H1 (cell line): ENCODE data around the gene ARHGEF7. TPM values are rescaled to one million over a fixed set of nuclear protein-coding genes. Genes with fewer than 3 reads are reported as not detected.

Experiments used
- CTCF ChIA-PET: fragments of 300-600 bp; sonication (Branson Sonifier 250); formaldehyde crosslinking; loops from one replicate; lab custom pipeline; 2021; ENCODE audit not compliant: partially characterized antibody; lab: Charles Lee
- POLR2A ChIA-PET: fragments of 300-600 bp; sonication (Branson Sonifier 250); formaldehyde crosslinking; loops from one replicate; lab custom pipeline; 2021; ENCODE audit warnings: inconsistent platforms; ENCODE audit not compliant: partially characterized antibody; lab: Charles Lee
- DNase-seq, 2 experiments: peaks; one replicate each; pipeline versions ENCODE4 v3.0.0 to v3.0.0-alpha.2; 2010 to 2022; ENCODE audit warnings: low spot score in 2 of 2, low read depth in 1 of 2, mixed read lengths in 1 of 2
- FAIRE-seq: peaks from 2 replicates; lab custom pipeline; 2011; peaks lifted over from hg19 to GRCh38; lab: Jason Lieb, UNC
- H2AFZ ChIP-seq: 2 replicates; pipeline ENCODE4 v1.8.1; 2012; ENCODE audit warnings: low read length, inconsistent platforms
- H2AK5ac ChIP-seq: 2 replicates; pipeline ENCODE4 v1.6.1; 2013; ENCODE audit warnings: low read depth, low read length
- H2BK120ac ChIP-seq: replicated peaks from 2 replicates; pipeline ENCODE3; 2013; ENCODE audit warnings: low read depth, low read length, inconsistent platforms
- H2BK12ac ChIP-seq: 2 replicates; pipeline ENCODE4 v1.6.1; 2013; ENCODE audit warnings: low read depth, low read length
- H2BK15ac ChIP-seq: 2 replicates; pipeline ENCODE4 v1.6.1; 2013; ENCODE audit warnings: low read length
- H2BK20ac ChIP-seq: 2 replicates; pipeline ENCODE4 v1.6.1; 2013; ENCODE audit warnings: low read length
- H2BK5ac ChIP-seq: 2 replicates; pipeline ENCODE4 v1.6.1; 2013; ENCODE audit warnings: low read depth, low read length
- H3K14ac ChIP-seq: 2 replicates; pipeline ENCODE4 v1.6.1; 2013; ENCODE audit warnings: inconsistent platforms; ENCODE audit not compliant: insufficient read length
- H3K18ac ChIP-seq: 2 replicates; pipeline ENCODE4 v1.6.1; 2013; ENCODE audit warnings: low read length; ENCODE audit errors: extremely low read depth
- H3K23ac ChIP-seq: 2 replicates; pipeline ENCODE4 v1.6.1; 2013; ENCODE audit warnings: inconsistent platforms; ENCODE audit not compliant: insufficient read length
- H3K23me2 ChIP-seq: 2 replicates; pipeline ENCODE4 v1.6.1; 2013; ENCODE audit warnings: low read depth, low read length
- H3K27ac ChIP-seq: 2 replicates; pipeline ENCODE4 v1.6.1; 2011; ENCODE audit warnings: low read depth, low read length, inconsistent platforms
- H3K27me3 ChIP-seq, 4 experiments: replicated peaks in 1 of 4; 1 replicate in 1 of 4; 2 replicates in 3 of 4; pipeline versions ENCODE4 v1.6.1 to v1.8.1; 2011 to 2013; ENCODE audit warnings: low read length in 3 of 4, mild to moderate bottlenecking in 3 of 4, inconsistent platforms in 2 of 4, mixed read lengths in 2 of 4, moderate library complexity in 1 of 4; ENCODE audit not compliant: control insufficient read depth in 3 of 4, insufficient read depth in 3 of 4; ENCODE audit errors: extremely low read depth in 1 of 4
- H3K36me3 ChIP-seq, 4 experiments: 2 replicates each; pipeline versions ENCODE4 v1.6.1 to v1.8.1; 2011 to 2013; ENCODE audit warnings: mild to moderate bottlenecking in 4 of 4, low read length in 3 of 4, moderate library complexity in 2 of 4, control low read depth in 1 of 4, inconsistent platforms in 1 of 4; ENCODE audit not compliant: insufficient read depth in 4 of 4, control insufficient read depth in 2 of 4
- H3K4ac ChIP-seq: replicated peaks from 2 replicates; pipeline ENCODE3; 2013; ENCODE audit warnings: low read length, low read depth, mixed read lengths, inconsistent platforms; ENCODE audit not compliant: insufficient read length
- H3K4me1 ChIP-seq, 4 experiments: replicated peaks in 1 of 4; 1 replicate in 1 of 4; 2 replicates in 3 of 4; pipeline versions ENCODE4 v1.6.1 to v1.8.1; 2011 to 2013; ENCODE audit warnings: low read length in 3 of 4, inconsistent platforms in 2 of 4, mixed read lengths in 1 of 4; ENCODE audit not compliant: insufficient read depth in 4 of 4, control insufficient read depth in 3 of 4
- H3K4me2 ChIP-seq, 2 experiments: 2 replicates each; pipeline versions ENCODE4 v1.6.1 to v1.8.1; 2011 to 2013; ENCODE audit warnings: low read depth in 2 of 2, low read length in 2 of 2, control low read depth in 1 of 2, inconsistent platforms in 1 of 2, mild to moderate bottlenecking in 1 of 2; ENCODE audit not compliant: insufficient read depth in 1 of 2
- H3K4me3 ChIP-seq, 4 experiments: fragments of 200-600, 300-600 bp in 1 of 4; sonication (generic), shearing (Covaris generic), sonication (Bioruptor Twin) in 1 of 4; 2 replicates each; pipeline versions ENCODE4 v1.5.1 to v1.8.1; 2011 to 2016; ENCODE audit warnings: low read length in 4 of 4, low read depth in 3 of 4, control low read depth in 2 of 4, inconsistent platforms in 2 of 4, mild to moderate bottlenecking in 2 of 4, mixed read lengths in 1 of 4, moderate library complexity in 1 of 4; ENCODE audit not compliant: insufficient read depth in 2 of 4; ENCODE audit errors: extremely low read depth in 1 of 4
- H3K56ac ChIP-seq: replicated peaks from 2 replicates; pipeline ENCODE3; 2013; ENCODE audit warnings: low read depth, mild to moderate bottlenecking, mixed read lengths, low read length, inconsistent platforms; ENCODE audit not compliant: insufficient read length
- H3K79me1 ChIP-seq: 2 replicates; pipeline ENCODE4 v1.6.1; 2013; ENCODE audit warnings: low read depth, low read length, control low read depth
- H3K79me2 ChIP-seq, 2 experiments: 2 replicates each; pipeline versions ENCODE4 v1.6.1 to v1.8.1; 2012 to 2013; ENCODE audit warnings: low read length in 2 of 2, mild to moderate bottlenecking in 2 of 2, inconsistent platforms in 1 of 2; ENCODE audit not compliant: insufficient read depth in 2 of 2, control insufficient read depth in 1 of 2
- H3K9ac ChIP-seq, 4 experiments: replicated peaks in 1 of 4; 1 replicate in 1 of 4; 2 replicates in 3 of 4; pipeline versions ENCODE4 v1.6.1 to v1.8.1; 2011 to 2013; ENCODE audit warnings: low read depth in 3 of 4, low read length in 3 of 4, control low read depth in 2 of 4, mild to moderate bottlenecking in 2 of 4, moderate library complexity in 2 of 4, inconsistent platforms in 1 of 4; ENCODE audit errors: extremely low read depth in 1 of 4
- H3K9me3 ChIP-seq, 2 experiments: 2 replicates each; pipeline versions ENCODE4 v1.6.1 to v1.8.1; 2012 to 2013; ENCODE audit warnings: mild to moderate bottlenecking in 2 of 2, moderate library complexity in 2 of 2, control low read depth in 1 of 2, inconsistent platforms in 1 of 2, low read depth in 1 of 2, low read length in 1 of 2, mixed read lengths in 1 of 2; ENCODE audit not compliant: insufficient read depth in 2 of 2
- H4K20me1 ChIP-seq, 2 experiments: replicated peaks in 1 of 2; 2 replicates each; pipeline versions ENCODE3 to v1.8.1; 2011 to 2013; ENCODE audit warnings: inconsistent platforms in 2 of 2, low read length in 2 of 2, mild to moderate bottlenecking in 1 of 2; ENCODE audit not compliant: insufficient read depth in 2 of 2, control insufficient read depth in 1 of 2
- H4K5ac ChIP-seq: 2 replicates; pipeline ENCODE4 v1.6.1; 2013; ENCODE audit warnings: low read length, low read depth, mixed read lengths, inconsistent platforms; ENCODE audit not compliant: insufficient read length
- H4K8ac ChIP-seq: 2 replicates; pipeline ENCODE4 v1.8.0; 2013; ENCODE audit warnings: mild to moderate bottlenecking, moderate library complexity, low read length, inconsistent platforms; ENCODE audit not compliant: insufficient read depth; ENCODE audit errors: extremely low read depth
- H4K91ac ChIP-seq: replicated peaks from 2 replicates; pipeline ENCODE3; 2013; ENCODE audit warnings: low read length, mixed read lengths, inconsistent platforms; ENCODE audit not compliant: insufficient read length
- CBX8 ChIP-seq: fragments of 300-800, 300-1000 bp; sonication (generic); IDR thresholded peaks from 2 replicates; pipeline ENCODE4 v1.7.1; 2016; ENCODE audit warnings: low read depth, low read length, borderline replicate concordance
- KDM1A ChIP-seq: fragments of 200-600, 300-600 bp; sonication (generic); IDR thresholded peaks from 2 replicates; pipeline ENCODE4 v1.7.1; 2016; ENCODE audit warnings: mild to moderate bottlenecking, low read length, borderline replicate concordance
- KDM5A ChIP-seq: fragments of 200-600 bp; IDR thresholded peaks from 2 replicates; pipeline ENCODE4 v1.7.1; 2012; ENCODE audit warnings: mild to moderate bottlenecking, low read length, inconsistent platforms, mixed read lengths
- NRF1 ChIP-seq: IDR thresholded peaks from 2 replicates; pipeline ENCODE4 v1.6.1; 2011; ENCODE audit warnings: mild to moderate bottlenecking, low read depth, low read length, improper control_type of control experiment
- POLR2AphosphoS5 ChIP-seq: IDR thresholded peaks from 2 replicates; pipeline ENCODE4 v1.6.1; 2011; ENCODE audit warnings: low read depth, low read length
- RFX5 ChIP-seq: IDR thresholded peaks from 2 replicates; pipeline ENCODE4 v1.6.1; 2011; ENCODE audit warnings: low read depth, low read length, improper control_type of control experiment, borderline replicate concordance
- SAP30 ChIP-seq: fragments of 300-600 bp; sonication (generic); IDR thresholded peaks from 2 replicates; pipeline ENCODE4 v1.7.1; 2012; ENCODE audit warnings: low read length, moderate library complexity, mild to moderate bottlenecking, inconsistent platforms; ENCODE audit not compliant: insufficient read depth, insufficient replicate concordance
- SIX5 ChIP-seq: IDR thresholded peaks from 2 replicates; pipeline ENCODE4 v1.6.1; 2011; ENCODE audit warnings: mild to moderate bottlenecking, low read depth, low read length
- SP4 ChIP-seq: IDR thresholded peaks from 2 replicates; pipeline ENCODE4 v1.6.1; 2012; ENCODE audit warnings: low read length, inconsistent platforms
- TAF1 ChIP-seq: IDR thresholded peaks from 2 replicates; pipeline ENCODE4 v1.6.1; 2011; ENCODE audit warnings: mild to moderate bottlenecking, low read depth, low read length
- TBP ChIP-seq: IDR thresholded peaks from 2 replicates; pipeline ENCODE4 v1.6.1; 2011; ENCODE audit warnings: low read depth, low read length, improper control_type of control experiment
- ZNF274 ChIP-seq: IDR thresholded peaks from 2 replicates; pipeline ENCODE4 v1.7.0; 2012; ENCODE audit warnings: low read length, borderline replicate concordance; ENCODE audit errors: extremely low read depth
- WGBS, 2 experiments: shearing (Covaris generic) in 1 of 2; methylation state at CpG; one replicate each; pipeline versions ENCODE4 v1.1.6 to v1.1.7; 2013 to 2015; ENCODE audit warnings: low lambda C conversion rate in 2 of 2, mixed read lengths in 2 of 2, inconsistent platforms in 1 of 2, low coverage in 1 of 2, missing lambda C conversion rate in 1 of 2; ENCODE audit not compliant: insufficient replicate concordance in 2 of 2, insufficient coverage in 1 of 2, insufficient read length in 1 of 2; ENCODE audit errors: extremely low coverage in 1 of 2, missing lambda C conversion rate in 1 of 2; 5-methylcytosine and 5-hydroxymethylcytosine counted together
- polyA plus RNA-seq, 7 experiments: library from polyadenylated mRNA; depleted of rRNA in 3 of 7; stranded (reverse) in 5 of 7; unstranded in 2 of 7; fragments of >200 nt in 5 of 7; fragments of 200-250 nt in 2 of 7; gene quantifications; 1 replicate in 5 of 7; 2 replicates in 1 of 7; 4 replicates in 1 of 7; pipeline versions ENCODE4 v1.2.1 to v1.2.3, GENCODE V29; 2011 to 2013; ENCODE audit warnings: missing spikeins in 2 of 7, mixed read lengths in 2 of 7
- total RNA-seq: library from RNA; stranded (reverse); fragmentation: NEBNext Ultra II Directional; extraction: Animal tissue kit (Norgen Biotek cat#: 25700); gene quantifications from 2 replicates; pipeline ENCODE4 v1.2.1, GENCODE V29; 2021
- TF ChIP-seq, protein P1 (sequence below): IDR thresholded peaks from 2 replicates; pipeline ENCODE4 v1.6.1; 2011; ENCODE audit warnings: low read length, improper control_type of control experiment

Gene ARHGEF7
- total and polyA plus RNA-seq, 2 of the 8 experiments (the other 6 are each of a cell fraction or from before 2014, with no cell fraction given): 26.2 to 56.5 TPM

DNA sequence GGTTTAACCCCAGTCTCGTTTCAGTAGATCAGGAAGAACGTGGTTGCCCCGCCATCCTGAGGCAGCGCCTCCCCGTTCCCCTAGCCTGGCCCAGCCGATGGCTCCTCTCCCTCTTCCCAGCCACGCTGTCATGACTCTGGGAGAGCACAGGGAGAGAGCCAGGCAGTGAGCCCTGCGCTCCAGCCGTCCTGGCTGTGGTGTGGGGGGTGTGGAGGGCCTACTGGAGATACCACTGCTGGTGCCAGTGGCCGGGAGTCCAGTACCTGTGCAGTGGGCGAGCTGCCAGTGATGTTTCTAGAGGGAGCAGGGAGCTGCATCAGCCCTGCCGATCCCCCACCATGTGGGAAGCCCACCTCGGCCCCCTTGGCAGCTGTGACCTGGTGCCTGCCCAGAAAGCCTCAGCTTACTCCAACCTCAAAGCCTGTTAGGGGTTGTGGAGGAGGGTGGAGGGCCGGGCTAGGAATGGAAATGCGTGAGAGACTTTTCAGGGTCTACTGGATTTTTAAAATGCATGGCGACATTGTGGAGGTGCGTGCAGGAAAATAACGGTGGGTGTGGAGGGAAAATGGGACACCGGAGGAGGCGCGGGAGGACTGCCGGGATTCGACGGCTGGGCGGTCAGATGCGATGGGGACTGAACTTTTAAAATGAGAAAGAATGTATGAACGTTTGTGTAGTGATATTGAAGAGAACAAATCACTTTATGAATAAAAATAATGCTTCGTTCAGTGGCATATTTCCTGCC lies 210.2 kb downstream of the ARHGEF7 start:
- no peak overlapping the region for H2AK5ac ChIP-seq
- no peak overlapping the region for H3K4ac ChIP-seq
- 91 to 100% methylated on average over 1 to 22 of the region's 28 CpGs for WGBS, 2 experiments
- no peaks in the 10 kb centered on the region for H3K79me1 ChIP-seq
- ChIA-PET CTCF (interaction anchor here (0.6 to 0.7 kb wide), 3 partner anchors 25 to 285 kb away, joined by 3 read pairs; no protein-coding TSS in a partner anchor), POLR2A (no interaction called here)
- H3K4me2 ChIP-seq: no peak overlapping the region
- H3K4me1 ChIP-seq: no peaks in the 10 kb centered on the region; a peak in 2 of 7 replicates
- H2AFZ ChIP-seq: no peak overlapping the region
- H3K56ac ChIP-seq: no peak overlapping the region
- H3K23me2 ChIP-seq: no peaks in the 10 kb centered on the region
- H4K91ac ChIP-seq: no peak overlapping the region
- H3K4me3 ChIP-seq: no peak overlapping the region
- no peak overlapping the region for H2BK12ac ChIP-seq
- no peaks in the 10 kb centered on the region for H4K20me1 ChIP-seq
- H3K27ac ChIP-seq: no peak overlapping the region
- H3K36me3 ChIP-seq: no peaks in the 10 kb centered on the region
- no peak overlapping the region for H3K23ac ChIP-seq
- H4K5ac ChIP-seq: no peak overlapping the region
- no peak overlapping the region for H3K18ac ChIP-seq
- H2BK20ac ChIP-seq: no peak overlapping the region
- no peak overlapping the region; the same call in 1 of the 2 replicates for H4K8ac ChIP-seq
- FAIRE-seq: no peak
- no peaks in the 10 kb centered on the region for H3K9me3 ChIP-seq
- no peak overlapping the region for H2BK5ac ChIP-seq
- H3K9ac ChIP-seq: no peak overlapping the region
- H2BK120ac ChIP-seq: no peak overlapping the region
- H2BK15ac ChIP-seq: no peak overlapping the region
- H3K79me2 ChIP-seq: no peaks in the 10 kb centered on the region
- DNase-seq: no peak
- no peaks in the 10 kb centered on the region for H3K27me3 ChIP-seq
- H3K14ac ChIP-seq: no peak overlapping the region
- TF ChIP-seq SIX5 (no peak), CBX8 (no peak), RFX5 (no peak), KDM5A (no peak), SP4 (no peak), NRF1 (no peak), ZNF274 (no peak), TAF1 (no peak), POLR2AphosphoS5 (no peak), KDM1A (no peak), SAP30 (no peak), TBP (no peak)
- TF ChIP-seq, protein P1, sequence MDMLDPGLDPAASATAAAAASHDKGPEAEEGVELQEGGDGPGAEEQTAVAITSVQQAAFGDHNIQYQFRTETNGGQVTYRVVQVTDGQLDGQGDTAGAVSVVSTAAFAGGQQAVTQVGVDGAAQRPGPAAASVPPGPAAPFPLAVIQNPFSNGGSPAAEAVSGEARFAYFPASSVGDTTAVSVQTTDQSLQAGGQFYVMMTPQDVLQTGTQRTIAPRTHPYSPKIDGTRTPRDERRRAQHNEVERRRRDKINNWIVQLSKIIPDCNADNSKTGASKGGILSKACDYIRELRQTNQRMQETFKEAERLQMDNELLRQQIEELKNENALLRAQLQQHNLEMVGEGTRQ: no peak
